MM.1S (cell line): ENCODE data around the gene CTU1.

Source experiments
- CTCF ChIP-seq: fragments of 300-600 bp; sonication (generic); IDR thresholded peaks from 2 replicates; pipeline ENCODE4 v1.5.1; 2016; ENCODE audit warnings: antibody characterized with exemption, low read length, mixed read lengths
- EZH2 ChIP-seq: fragments of 300-600 bp; sonication (generic); optimal IDR thresholded peaks from 2 replicates; pipeline ENCODE3; 2017; ENCODE audit warnings: low read depth, mild to moderate bottlenecking, antibody characterized with exemption, low read length, mixed read lengths

GRCh38 chr19:51094696-51095279 lies 13.4 kb downstream of the CTU1 start:
- peak; percentile 28 for TF ChIP-seq CTCF
- no peak for TF ChIP-seq EZH2
